HG02981 (cell line): ENCODE data around the gene EED.
A peak's percentile ranks its signal among the peaks of the same experiment; 100 is the strongest.

Source experiments
- ATAC-seq: cut with Tn5 transposase; IDR thresholded peaks from one replicate; pipeline ENCODE4 v1.9.1; 2021; ENCODE audit warnings: mild to moderate bottlenecking, moderate library complexity; ENCODE audit not compliant: unreplicated experiment

Gene EED, protein sequence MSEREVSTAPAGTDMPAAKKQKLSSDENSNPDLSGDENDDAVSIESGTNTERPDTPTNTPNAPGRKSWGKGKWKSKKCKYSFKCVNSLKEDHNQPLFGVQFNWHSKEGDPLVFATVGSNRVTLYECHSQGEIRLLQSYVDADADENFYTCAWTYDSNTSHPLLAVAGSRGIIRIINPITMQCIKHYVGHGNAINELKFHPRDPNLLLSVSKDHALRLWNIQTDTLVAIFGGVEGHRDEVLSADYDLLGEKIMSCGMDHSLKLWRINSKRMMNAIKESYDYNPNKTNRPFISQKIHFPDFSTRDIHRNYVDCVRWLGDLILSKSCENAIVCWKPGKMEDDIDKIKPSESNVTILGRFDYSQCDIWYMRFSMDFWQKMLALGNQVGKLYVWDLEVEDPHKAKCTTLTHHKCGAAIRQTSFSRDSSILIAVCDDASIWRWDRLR

DNA sequence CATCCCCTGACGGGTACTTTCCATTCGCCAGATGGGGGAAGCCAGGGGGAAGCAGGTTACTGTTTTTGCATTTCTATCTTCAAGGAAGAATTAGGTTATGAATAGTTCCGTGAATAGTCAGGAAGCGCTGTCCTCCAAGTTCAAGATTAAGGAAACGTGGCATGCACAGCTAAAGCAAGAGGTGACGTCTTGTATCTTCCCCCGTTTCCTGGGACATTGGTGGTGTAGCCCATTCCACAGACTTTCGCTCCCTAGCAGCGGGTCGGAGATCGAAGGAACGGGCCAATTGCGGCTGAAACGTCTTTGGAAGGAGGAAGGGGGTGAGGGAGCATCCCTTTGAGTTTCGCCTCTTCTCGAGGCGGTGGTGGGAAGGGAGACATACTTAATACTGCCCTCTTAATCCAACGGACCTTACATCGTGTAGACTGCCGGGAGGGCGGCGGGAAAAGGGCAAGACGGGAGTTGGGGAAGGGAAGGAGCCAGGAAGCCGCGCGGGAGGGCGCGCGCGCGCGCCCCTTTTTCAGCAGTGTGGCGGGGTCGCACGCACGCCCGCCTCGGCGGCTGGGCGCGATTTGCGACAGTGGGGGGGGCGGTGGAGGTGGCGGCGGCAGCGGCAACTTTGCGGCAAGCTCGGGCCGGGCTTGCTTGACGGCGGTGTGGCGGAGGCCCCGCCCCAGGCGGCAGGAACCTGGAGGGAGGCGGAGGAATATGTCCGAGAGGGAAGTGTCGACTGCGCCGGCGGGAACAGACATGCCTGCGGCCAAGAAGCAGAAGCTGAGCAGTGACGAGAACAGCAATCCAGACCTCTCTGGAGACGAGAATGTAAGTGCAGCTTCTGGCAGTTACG lies at the start of gene EED:
EED (plus strand) TSS at position 232 of the 847 bp plus-strand sequence; CDS start at position 709, 477 bp downstream.
- peak; percentile 72 for ATAC-seq

DNA sequence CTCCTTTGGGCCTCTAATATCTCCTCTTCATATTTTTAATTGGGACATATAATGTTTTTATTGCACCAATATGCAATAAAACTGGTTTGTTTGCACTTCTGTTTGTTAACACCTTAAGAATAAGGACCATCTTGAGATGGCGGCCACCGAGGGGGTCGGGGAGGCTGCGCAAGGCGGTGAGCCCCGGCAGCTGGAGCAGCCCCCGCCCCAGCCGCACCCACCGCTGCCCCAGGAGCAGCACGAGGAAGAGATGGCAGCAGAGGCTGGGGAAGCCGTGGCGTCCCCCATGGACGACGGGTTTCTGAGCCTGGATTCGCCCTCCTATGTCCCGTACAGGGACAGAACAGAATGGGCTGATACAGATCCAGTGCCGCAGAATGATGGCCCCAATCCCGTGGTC lies 49.6 kb upstream of the EED start:
- no peak for ATAC-seq

DNA sequence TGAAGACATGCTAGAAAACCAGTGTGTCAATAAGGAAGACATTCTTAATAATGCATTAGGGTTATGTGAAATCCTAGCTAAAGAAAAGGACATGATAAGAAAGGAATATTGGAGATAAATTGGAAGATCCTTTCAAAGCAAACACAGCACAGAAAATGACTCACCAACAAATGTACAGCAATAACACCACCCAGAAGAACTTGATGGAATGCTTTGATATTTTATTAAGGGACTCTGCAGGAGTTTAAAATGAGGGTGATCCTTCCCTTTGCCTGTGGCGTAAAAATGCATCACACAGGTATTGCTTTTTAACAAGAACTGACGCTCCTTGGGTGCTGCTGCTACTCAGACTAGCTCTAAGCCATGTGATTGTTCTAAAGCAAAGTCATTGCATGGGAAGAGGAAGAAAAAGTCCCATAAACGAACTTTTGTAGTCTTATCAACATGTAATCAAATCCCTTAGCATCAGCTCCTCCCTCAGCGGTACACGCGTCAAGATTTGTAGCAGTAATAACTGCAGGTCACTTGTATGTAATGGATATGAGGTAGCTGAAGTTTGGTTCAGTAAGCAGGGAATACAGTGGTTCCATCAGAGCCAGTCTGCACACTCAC lies 48.4 kb upstream of the EED start:
- no peak for ATAC-seq

DNA sequence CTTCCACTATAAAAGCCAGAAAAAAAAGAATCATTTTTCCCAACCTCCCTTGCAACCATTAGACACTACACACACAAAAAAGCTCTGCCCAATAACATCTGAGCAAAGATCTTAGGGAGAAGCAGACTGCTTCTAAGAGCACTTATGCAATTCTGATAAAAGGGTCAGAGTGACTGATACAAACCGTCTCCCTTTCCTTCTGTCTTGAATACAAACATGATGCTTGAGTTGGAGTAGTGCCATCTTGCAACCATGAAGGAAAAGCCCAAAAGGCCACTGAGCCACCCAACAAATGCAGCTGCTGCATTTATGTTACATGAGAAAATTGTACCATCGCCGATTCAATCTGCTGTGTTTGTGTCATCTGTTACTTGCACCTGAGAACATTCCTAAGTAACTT lies 47.6 kb upstream of the EED start:
- ATAC-seq = no peak

DNA sequence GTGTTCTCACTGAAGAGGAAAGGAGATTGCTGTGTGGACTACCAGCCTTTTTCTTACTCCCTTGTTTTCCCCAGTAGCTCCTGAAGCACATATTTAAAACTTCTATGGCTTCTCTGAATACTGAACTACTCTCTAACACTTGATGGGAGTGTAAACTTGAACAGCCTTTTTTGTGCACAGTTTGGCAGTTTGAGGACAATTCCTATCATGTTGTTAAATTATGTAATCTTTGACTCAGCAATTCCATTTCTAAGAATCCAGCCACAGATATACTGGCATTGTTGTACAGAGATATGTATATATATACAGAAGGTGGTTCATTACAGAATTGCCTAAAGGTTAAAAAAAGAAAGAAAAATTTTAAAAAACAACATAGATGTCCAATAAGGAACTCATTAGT lies 47.1 kb upstream of the EED start:
- ATAC-seq = no peak

DNA sequence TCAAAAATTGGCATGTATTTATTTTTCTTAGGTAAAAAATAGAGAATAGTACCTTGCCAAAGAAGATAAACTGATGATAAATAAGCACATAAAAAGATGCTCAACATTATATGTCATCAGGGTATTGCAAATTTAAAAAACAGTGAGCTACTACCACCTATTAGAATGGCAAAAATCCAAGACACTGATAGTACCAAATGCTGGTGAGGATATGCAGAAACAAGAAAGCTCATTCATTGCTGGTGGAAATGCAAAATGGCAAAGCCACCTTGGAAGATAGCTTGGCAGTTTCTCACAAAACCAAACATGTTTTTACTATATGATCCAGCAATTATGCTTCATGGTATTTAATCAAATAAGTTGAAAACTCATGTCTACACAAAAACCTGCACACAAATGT lies 46.4 kb upstream of the EED start:
- ATAC-seq = no peak

DNA sequence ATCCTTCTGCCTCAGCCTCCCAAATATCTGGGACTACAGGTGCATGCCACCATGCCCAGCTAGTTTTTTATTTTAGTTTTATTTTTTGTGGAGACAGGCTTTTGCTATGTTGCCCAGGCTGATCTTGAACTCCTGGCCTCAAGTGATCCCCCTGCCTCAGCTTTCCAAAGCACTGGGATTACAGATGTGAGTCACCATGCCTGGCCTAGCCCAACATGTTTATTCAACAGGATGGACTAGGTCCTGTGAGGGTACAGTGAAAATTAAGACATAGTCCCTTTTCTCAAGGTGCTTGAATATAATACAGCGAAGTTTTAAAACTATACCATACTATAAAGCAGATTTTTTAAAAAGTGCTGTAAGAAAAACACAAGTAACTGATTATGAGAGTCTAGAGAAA lies 45.2 kb upstream of the EED start:
- ATAC-seq = no peak

DNA sequence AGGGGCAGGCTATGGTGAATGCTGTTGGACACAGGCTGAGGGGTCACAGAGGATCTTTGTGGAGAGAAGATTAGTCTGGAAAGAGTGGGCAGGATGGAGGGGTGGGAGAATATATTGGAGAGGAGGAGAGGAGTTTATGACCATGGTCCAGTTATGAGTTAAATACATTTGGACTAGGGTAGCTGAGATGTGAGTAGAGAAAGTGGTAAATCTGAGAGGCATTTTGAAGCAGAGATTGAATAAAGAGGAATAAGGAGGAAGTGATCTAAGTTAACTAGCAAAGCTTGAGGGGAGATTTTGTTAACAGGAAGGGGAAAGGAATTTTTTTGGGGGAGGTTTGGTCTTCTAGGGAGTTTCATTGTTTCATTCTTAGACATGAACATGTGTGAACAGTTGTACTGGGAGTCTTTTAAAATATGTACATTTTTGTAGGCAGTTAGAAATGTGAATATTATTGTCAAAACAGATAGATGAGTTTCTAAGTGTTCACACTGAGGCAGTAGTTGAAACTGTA lies 43.1 kb upstream of the EED start:
- no peak for ATAC-seq

DNA sequence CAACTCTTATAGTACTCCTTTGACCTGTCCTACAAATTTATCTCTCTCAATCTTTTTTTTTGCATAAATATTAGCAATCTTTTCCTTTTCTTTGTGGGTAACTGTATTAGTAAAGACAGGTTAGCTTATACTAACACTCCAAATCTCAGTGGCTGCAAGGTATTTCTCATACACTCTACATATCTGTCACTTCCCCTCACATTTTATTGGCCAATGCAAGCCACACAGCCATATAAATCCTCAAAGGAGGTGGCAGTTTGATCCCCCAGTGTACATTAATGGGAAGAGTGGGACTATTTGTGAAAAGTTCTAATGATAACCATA lies 42.6 kb upstream of the EED start:
- peak; percentile 70 for ATAC-seq

DNA sequence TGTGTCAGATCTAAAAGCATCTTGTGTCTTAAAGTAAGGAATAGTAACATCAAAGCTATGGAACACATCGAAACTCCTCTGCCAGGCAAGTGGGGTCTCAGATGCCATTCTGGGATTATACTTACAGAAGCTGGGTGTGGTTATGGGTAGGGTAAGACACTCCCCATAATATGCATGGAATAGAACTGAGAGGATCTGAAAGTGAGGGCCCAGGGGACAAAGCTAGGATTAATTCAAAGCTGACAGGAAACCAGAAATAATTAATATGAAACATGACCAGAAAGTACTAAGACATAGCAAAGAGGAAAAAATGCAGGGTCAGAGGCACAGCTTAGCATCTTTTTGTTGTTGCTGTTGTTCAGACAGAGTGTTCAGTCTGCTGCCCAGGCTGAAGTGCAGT lies 40.2 kb upstream of the EED start:
- no peak for ATAC-seq

DNA sequence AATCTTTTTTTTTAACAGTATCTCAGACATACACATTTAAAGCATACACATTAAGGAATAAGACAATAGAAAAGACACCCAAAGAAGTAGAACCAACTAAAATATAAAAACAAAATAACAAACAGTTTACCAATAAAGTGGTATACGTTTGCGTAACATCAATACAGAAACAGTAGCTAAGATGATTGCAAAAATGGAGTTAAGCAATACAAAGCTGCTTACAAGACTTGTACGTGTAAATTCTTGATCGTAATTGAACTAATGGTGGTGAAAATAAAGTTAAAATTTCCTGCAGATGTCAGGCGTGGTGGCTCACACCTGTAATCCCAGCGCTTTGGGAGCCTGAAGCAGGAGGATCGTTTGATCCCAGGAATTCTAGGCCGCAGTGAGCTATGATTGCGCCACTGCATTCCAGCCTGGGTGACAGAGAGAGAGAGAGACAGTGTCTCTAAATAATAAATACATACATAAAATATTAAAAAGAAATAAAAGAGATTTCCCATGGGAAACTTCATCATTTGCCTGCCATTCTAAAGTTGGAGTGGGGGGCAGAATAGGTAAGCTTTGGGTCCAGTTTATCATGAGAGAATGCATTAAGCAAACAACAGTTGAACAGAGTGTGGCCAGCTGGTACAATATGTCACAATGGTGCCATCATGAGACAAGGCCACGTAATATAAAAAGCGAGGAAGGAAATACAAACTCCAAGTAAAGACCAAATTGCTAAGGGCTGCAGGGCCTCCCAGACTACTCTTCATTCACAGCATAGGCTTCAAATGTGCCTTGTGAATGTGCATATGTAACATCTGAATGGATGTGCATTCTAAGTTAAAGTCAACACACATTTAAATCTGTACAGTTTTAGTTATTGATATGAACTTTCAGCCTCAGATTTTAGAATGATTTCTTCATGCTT lies 38.9 kb upstream of the EED start:
- no peak for ATAC-seq

DNA sequence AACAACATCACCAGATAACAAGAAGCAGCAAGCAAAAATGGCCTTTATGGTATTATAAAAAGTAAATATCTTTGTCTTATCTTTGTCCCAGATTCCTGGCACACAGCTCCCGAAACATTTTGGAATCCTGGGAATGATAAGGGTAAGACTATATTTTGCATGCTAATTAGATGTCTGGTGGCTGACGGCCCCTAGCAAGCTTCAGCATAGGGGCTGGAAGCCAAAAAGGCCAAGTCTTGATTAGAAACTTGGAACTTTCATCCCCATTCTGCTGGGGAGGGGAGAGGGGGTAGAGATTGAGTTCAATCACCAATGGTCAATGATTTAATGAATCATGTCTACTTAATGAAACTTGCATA lies 38.2 kb upstream of the EED start:
- no peak for ATAC-seq

DNA sequence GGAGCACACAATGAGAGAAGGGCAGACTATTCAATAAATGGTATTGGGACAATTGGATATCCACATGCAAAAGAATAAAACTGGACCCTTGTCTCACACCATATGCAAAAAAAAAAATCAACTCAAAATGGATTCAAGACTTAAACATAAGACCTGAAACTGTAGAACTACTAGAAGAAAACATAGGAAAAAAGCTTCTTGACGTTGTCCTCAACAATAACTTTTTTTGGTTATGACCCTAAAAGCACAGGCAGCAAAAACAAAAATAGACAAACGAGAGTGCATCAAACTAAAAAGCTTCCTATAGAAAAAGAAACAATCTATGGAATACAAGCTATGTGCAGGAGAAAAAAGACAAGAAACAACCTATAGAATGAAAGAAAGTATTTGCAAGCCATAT lies 37.1 kb upstream of the EED start:
- no peak for ATAC-seq

DNA sequence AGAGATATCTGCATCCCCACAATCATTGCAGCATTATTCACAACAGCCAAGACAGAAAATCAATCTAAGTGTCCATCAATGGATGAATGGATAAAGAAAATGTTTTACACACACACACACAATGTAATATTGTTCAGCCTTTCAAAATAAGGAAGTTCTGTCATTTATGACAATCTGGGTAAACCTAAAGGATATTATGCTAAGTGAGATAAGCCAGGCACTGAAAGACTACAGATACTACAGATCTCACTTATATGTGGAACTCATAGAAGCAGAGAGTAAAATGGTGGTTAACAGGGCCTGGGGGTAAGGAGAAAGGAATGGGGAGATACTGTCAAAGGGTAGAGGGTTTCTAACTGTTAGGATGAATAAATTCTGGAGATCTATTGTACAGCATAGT lies 36.0 kb upstream of the EED start:
- no peak for ATAC-seq

DNA sequence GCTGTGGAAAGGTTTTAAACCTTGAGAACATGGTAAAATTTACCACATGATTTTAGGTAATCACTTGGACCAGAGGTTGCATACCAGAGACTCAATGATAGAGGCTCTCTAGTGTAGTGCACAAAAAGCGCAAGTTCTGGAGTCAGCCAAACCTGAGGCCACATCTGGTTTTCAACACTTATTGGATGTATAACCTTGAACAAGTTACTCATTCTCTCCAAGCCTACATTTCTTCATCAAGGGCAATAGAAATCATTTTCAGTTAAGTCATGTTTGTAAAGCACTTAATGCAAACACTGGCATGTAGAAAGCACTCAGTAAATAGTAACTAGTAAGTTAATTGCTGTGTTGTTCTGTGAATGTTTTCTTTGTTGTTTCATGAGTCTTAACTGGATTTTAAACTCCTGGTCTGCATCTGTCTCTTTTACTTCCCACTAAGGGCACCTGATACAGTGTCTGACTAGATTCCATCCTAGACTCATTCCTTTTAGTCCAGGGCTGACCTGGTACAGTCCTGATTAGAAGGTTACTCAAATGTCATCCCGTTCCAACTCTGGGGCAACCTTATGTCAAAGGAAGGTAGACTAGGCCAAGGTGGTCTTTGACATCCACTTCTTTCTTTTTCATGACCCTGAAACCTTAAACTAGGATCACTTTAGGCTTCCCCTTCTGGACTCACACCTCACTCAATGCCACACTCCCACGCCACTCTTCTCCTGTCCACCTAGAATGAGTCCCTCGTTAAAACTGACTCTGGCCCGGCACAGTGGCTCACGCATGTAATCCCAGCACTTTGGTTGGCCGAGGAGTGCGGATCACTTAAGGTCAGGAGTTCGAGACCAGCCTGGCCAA lies 34.5 kb upstream of the EED start:
- ATAC-seq = no peak

DNA sequence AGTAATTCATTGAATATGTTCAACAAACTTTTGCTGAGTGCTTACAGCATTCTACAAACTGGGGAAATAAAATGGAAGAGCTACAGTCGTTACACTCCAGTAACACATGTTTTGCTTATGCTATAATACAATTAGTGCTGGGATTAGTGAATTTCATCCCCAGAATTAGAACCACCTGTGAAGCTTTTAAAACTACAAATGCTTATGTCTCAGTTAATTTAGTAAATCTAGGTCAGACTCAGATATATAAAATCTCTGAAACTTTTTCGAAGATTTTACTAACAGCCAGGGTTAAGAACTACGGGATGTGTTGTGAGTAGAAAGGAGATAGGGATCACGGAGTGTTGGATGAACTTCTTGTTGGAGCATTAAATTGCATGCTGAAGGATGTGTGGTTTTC lies 33.7 kb upstream of the EED start:
- no peak for ATAC-seq

DNA sequence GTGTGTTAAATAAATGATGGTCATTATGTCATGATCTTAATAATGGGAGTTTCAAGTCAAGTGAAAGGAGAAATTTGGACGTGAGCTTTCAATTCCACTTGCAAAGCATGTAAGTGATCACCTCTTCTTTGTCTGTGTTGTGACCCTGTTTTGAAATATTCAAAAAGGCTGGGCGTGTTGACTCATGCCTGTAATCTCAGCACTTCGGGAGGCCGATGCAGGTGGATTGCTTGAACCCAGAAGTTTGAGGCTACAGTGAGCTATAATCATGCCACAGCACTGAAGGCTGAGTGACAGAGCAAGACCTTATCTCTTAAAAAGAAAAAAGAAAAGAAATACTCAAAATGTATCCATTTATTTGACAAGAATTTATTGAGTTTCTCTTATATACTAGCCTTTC lies 32.9 kb upstream of the EED start:
- ATAC-seq = no peak

DNA sequence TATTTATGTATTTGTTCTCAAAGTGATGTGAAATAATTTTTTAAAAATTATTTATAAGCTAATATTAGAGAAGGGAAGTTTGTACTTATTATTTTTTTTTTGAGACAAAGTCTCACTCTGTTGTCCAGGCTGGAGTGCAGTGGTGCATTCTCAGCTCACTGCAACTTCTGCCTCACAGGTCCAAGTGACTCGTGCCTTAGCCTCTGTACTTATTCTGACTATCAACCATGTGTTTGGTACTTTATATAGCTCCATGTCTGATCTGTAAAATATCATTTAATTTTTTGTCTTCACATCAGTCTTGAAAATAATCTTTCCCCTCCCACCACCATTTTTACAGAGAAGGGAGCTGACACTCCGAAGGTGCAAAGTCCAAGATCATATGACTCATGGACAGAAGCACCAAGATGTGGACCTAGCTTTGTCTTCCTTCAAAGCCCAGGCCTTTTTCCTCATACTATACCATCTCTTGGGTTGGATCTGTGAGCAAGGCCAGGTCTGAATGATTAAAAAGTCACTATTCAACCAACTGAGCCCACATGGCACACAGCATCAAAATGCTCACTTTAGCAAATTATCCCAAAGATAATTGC lies 32.4 kb upstream of the EED start:
- no peak for ATAC-seq

DNA sequence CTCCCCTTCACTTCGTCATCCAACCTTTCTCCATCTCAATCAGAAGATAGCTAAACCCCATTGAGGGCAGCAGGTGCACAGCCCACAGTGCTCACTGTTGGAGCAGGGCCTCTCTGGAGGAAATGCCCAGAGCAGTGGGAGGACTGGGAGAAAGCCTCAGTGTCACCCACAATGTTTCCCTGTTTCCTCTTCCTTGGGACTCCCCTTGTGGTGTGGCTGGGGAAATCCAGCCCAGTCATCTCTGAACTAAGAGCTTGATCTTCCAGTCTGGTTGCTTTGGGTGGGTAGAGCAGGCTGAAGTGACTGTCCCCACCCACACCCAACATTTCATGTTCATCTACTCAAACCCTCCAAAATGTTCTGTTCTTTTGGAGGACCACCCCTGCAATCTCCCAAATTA lies 29.8 kb upstream of the EED start:
- ATAC-seq = peak; percentile 38
